Activated T-cell treated with anti-CD3 and anti-CD28 coated beads, Interleukin-2, amount 50 U/mL, for 72 hours (primary cell): ENCODE measurements around the gene RNF126. TPM values are rescaled to one million over a fixed set of nuclear protein-coding genes. Genes with fewer than 3 reads are reported as not detected.

Source experiments
- ATAC-seq, 2 donors: fragments of 150-1000 bp; cut with Tn5 transposase; replicated peaks in 1 of 2; 2 replicates each; pipeline ENCODE4 v1.10.0; 2021; ENCODE audit warnings: moderate library complexity in 2 of 2, mild to moderate bottlenecking in 1 of 2
- DNase-seq, 2 donors: peaks; one replicate each; pipeline ENCODE4 v3.0.0; 2021 to 2022; ENCODE audit warnings: mixed read lengths in 1 of 2
- H3K27ac Mint-ChIP-seq: one replicate; pipeline ENCODE4 v1.8.0; 2022; ENCODE audit warnings: mild to moderate bottlenecking, moderate library complexity, mixed read lengths
- H3K27me3 Mint-ChIP-seq: one replicate; pipeline ENCODE4 v1.8.0; 2022; ENCODE audit warnings: low read depth, mixed read lengths
- H3K36me3 Mint-ChIP-seq, 2 donors: one replicate each; pipeline ENCODE4 v1.8.0; 2022; ENCODE audit warnings: mixed read lengths in 2 of 2, mild to moderate bottlenecking in 1 of 2; ENCODE audit not compliant: insufficient read depth in 2 of 2
- H3K4me1 Mint-ChIP-seq: one replicate; pipeline ENCODE4 v1.8.0; 2022; ENCODE audit warnings: low read depth, mixed read lengths
- H3K4me3 Mint-ChIP-seq, 2 donors: one replicate each; pipeline ENCODE4 v1.8.0; 2022; ENCODE audit warnings: mild to moderate bottlenecking in 2 of 2, mixed read lengths in 2 of 2, moderate library complexity in 2 of 2
- H3K9me3 Mint-ChIP-seq, 2 donors: one replicate each; pipeline ENCODE4 v1.8.0; 2022; ENCODE audit warnings: mixed read lengths in 2 of 2
- total RNA-seq, 2 donors: library from RNA; stranded (reverse); gene quantifications; one replicate each; pipeline ENCODE4 v1.2.3, GENCODE V29; 2022

The RNF126 gene
- total RNA-seq, 2 donors from 2014 or later = 72.8 to 91.8 TPM

GRCh38 chr19:663682-664117 lies 686 bp upstream of the RNF126 start:
- no peaks in the 10 kb centered on the region for H3K9me3 Mint-ChIP-seq
- H3K27ac Mint-ChIP-seq = peak overlapping the region; percentile 58
- peak overlapping the region; percentile 84 to 92 for H3K4me3 Mint-ChIP-seq
- H3K27me3 Mint-ChIP-seq = no peaks in the 10 kb centered on the region
- no peak for DNase-seq
- peaks cover 0 to 6% of the 10 kb centered on the region in 2 donors for H3K36me3 Mint-ChIP-seq
- peaks cover 43% of the 10 kb centered on the region for H3K4me1 Mint-ChIP-seq
- no peak for ATAC-seq

GRCh38 chr19:662207-662961 lies 630 bp downstream of the RNF126 start:
- Mint-ChIP-seq H3K4me3 (peak overlapping the region; percentile 97 to 98), H3K27me3 (no peaks in the 10 kb centered on the region), H3K36me3 (peaks cover 0 to 6% of the 10 kb centered on the region in 2 donors), H3K9me3 (no peaks in the 10 kb centered on the region), H3K27ac (peak overlapping the region; percentile 94), H3K4me1 (peaks cover 47% of the 10 kb centered on the region)
- ATAC-seq (peak; percentile 36 to 41), DNase-seq (peak; percentile 71 to 79)

DNA sequence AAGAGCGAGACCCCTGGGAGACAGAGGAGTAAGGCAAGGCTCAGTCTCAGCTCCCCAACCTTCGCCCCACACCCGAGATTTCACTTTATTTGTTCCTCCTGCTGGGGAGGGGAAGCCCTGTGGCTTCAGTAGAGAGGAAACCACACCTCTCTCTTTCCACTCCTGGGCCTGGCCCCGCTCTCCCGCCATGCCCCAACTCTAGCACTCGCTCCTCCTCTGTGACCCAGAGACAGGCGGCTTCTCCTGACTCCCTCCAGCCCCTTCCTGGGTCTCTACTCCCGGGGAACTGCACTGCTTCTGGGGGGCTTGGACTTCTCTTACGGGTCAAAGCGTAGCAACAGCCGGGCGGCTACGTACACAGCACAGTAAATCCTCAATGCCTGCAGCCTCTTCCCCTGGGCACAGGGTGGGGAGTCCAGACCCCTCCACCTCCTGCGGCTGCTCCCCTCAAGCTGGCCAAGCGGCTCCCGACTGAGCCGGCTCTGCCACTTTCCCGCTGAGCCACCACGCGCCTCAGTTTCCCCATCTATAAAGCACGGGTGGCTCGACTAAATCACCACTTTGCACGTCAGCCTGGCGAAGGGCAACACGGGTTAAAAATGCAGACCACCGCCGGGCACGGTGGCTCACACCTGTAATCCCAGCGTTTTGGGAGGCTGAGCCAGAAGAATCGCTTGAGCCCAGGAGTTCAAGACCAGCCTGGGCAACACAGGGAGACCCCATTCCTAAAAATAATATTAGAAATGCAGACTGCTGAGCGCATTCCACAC lies 1.4 kb downstream of the RNF126 start:
- Mint-ChIP-seq H3K36me3 (peaks cover 0 to 8% of the 10 kb centered on the region in 2 donors), H3K9me3 (no peaks in the 10 kb centered on the region), H3K4me3 (peak overlapping the region; percentile 97 to 98), H3K4me1 (peaks cover 48% of the 10 kb centered on the region), H3K27ac (peak overlapping the region; percentile 94), H3K27me3 (no peaks in the 10 kb centered on the region)
- DNase-seq (peak; percentile 60 to 72), ATAC-seq (peak; percentile 43 to 54)

DNA sequence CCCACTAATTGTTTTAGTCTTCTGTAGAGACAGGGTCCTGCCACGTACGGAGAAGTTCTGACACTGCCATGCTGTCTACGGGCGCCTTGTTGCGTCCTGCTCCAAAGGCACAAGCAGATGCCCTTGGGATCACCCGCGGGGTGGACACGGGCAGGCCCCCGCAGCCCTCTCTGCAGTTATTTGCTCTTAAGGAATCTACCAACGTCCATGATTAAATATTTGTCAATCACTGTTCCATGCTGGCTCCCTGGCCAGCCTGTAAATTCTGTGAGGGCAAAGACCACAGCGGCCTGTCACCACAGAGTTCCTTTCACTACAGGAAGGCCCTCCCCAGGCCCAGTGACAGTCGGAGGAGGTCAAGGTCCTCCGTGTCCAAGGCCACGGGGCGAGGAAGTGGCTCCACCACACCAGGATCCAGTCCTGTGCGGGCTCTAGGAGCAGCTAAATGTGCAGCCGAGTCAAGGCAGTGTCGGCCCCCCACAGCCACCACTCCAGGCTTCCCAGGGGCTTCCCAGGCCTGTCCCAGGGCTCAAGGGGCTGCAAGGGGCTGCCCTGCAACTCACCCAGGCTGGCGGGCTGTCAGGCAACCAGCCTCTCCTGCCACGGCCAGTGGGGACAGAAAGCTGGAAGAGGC lies 2.1 kb downstream of the RNF126 start:
- peak overlapping the region; percentile 94 for H3K27ac Mint-ChIP-seq
- H3K4me1 Mint-ChIP-seq = peaks cover 55% of the 10 kb centered on the region
- no peaks in the 10 kb centered on the region for H3K27me3 Mint-ChIP-seq
- DNase-seq (peak in 1 of 2 donors; percentile 15), ATAC-seq (peak in 1 of 2 donors; percentile 1)
- H3K9me3 Mint-ChIP-seq = no peaks in the 10 kb centered on the region
- peak overlapping the region; percentile 97 to 98 for H3K4me3 Mint-ChIP-seq
- peaks cover 0 to 10% of the 10 kb centered on the region in 2 donors for H3K36me3 Mint-ChIP-seq

DNA sequence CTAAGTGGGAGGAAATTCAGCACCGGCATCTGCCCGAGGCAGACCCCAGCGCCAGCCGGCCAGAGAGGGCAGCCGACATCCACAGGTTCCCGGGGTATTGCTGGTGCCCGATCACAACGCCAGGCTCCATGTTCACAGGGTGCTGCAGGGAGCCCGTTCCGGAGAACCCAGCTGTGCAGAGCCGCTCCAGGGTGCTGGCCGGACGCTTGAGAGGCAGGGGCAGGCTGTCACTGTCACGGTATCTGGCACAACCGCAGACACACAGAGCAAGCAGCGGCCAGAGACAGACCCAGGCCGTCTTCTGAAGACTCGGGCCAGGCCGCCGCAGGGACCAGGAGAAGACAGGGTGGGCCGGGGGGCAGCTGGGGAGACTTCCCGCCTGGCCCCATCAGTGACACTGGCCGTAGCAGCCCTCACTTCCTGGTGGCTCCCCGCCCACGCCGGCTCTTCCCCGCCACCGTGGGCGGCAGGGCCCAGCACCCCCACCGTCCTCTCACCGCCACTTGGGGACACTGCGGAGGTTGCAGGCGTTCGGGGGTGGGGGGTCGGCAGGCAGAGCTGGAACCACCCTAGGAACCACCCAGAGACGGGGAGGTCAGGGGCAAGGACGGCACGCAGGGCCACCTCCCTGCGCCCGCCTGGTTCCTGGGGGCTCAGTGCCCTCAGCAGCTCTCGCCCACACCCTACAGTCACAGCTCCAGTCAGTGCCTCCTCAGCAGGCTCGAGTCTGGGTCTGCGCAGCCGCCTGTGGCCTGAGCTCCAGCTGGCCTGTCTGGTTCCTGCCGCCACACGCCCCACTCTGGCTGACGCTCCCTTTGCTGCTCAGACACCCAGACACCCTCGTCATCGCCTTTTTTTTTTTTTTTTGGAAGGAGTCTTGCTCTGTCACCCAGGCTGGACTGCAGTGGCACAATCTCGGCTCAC lies 3.8 kb downstream of the RNF126 start:
- H3K27me3 Mint-ChIP-seq = no peaks in the 10 kb centered on the region
- ATAC-seq (peak in 1 of 2 donors; percentile 8), DNase-seq (no peak)
- H3K36me3 Mint-ChIP-seq = peaks cover 0 to 12% of the 10 kb centered on the region in 2 donors
- peak overlapping the region; percentile 97 to 98 for H3K4me3 Mint-ChIP-seq
- H3K27ac Mint-ChIP-seq = peak overlapping the region; percentile 89
- H3K4me1 Mint-ChIP-seq = peaks cover 56% of the 10 kb centered on the region
- H3K9me3 Mint-ChIP-seq = no peaks in the 10 kb centered on the region

DNA sequence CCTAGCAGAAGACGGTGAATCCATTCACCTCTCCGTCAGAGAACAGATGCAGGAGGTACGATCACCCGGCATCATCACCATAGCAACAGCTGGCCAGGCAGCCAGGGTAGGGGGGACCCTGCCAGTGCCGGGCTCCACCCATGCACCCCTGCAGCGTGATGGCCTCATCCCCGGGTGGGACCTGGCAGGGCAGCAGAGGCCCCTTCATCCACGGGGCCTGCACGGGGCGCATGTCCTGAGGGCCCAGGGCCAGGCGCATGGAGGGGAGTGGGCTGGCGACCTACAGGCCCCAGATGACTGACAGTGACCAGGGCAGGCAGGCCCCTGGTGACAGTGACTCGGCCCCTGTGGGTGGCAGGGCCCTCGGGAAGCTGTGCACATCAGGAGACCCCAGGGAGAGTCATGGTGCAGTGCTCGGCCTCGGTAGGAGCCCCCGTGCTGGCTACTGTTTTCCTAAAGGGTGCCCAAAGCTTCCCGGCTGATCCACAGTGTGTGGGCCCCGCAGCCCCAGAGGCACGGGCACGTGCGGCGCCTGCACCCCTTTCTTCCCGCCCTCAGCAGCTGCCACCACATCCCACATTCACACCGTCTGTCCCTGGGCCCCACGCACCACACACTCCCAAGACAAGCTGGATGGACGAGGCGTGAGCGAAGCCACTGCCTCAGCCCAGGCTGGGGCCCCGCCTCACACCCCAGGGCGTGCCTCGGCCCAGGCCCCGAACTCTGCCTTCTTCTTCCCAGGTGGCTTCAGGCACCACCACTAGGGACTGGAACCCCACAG lies 4.8 kb downstream of the RNF126 start:
- DNase-seq (no peak), ATAC-seq (no peak)
- H3K4me1 Mint-ChIP-seq = peaks cover 47% of the 10 kb centered on the region
- H3K4me3 Mint-ChIP-seq = peak overlapping the region in 1 of 2 donors; percentile 36
- no peaks in the 10 kb centered on the region for H3K9me3 Mint-ChIP-seq
- no peak overlapping the region for H3K27ac Mint-ChIP-seq
- no peaks in the 10 kb centered on the region for H3K27me3 Mint-ChIP-seq
- H3K36me3 Mint-ChIP-seq = peaks cover 0 to 12% of the 10 kb centered on the region in 2 donors

- Mint-ChIP-seq H3K4me3 (no peak overlapping the region), H3K27ac (no peak overlapping the region), H3K27me3 (no peaks in the 10 kb centered on the region), H3K9me3 (no peaks in the 10 kb centered on the region), H3K4me1 (peaks cover 47% of the 10 kb centered on the region), H3K36me3 (peaks cover 0 to 14% of the 10 kb centered on the region in 2 donors)
- ATAC-seq (no peak), DNase-seq (no peak)
Measured at GRCh38 chr19:657611-658010, 5.4 kb downstream of the RNF126 start.

DNA sequence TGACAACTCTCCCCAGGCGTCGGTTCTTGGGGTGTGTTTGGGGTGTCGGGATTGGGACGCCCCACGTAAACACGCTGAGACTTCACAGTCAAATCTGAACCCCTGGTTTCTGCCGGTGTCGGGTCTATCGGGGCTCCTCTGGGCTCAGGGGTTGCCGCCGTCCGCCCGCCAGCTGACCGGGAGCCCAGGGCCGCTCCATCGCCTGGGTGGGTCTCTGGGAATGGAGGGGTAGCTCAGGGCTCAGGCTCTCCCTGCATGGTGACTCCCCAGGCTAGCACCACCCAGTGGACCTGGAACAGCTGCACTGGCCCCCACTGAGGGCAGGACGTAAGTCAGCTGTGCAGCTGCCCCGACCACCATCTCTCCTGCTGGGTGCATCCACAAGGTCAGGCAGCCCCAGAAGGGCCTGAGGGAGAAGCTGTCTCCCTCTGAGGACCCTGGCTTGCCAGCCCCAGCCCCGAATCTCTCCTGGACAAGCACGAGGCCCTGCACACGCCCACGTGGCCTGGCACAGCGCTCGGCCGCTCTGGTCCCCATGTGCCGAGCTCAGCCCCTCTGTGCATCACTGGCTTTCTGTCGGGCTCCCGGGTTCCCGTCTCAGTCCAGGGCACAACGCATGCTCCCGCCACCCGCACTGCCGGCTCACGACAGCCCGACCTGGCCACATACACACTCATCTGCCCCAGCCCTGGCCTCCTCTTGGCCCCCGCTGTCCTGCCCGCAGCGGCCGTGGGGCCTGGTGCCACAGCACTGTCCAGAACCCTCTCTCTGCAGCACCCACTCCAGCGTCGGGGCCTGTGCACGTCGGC lies 6.1 kb downstream of the RNF126 start:
- Mint-ChIP-seq H3K4me3 (no peak overlapping the region), H3K27me3 (no peaks in the 10 kb centered on the region), H3K4me1 (peaks cover 47% of the 10 kb centered on the region), H3K9me3 (no peaks in the 10 kb centered on the region), H3K36me3 (peaks cover 0 to 12% of the 10 kb centered on the region in 2 donors), H3K27ac (no peak overlapping the region)
- DNase-seq = no peak
- ATAC-seq = no peak

- H3K9me3 Mint-ChIP-seq = no peaks in the 10 kb centered on the region
- no peaks in the 10 kb centered on the region for H3K27me3 Mint-ChIP-seq
- ATAC-seq (no peak), DNase-seq (no peak)
- H3K36me3 Mint-ChIP-seq = peaks cover 0 to 11% of the 10 kb centered on the region in 2 donors
- H3K4me1 Mint-ChIP-seq = peaks cover 38% of the 10 kb centered on the region
- no peak overlapping the region for H3K27ac Mint-ChIP-seq
- H3K4me3 Mint-ChIP-seq = no peak overlapping the region
Measured at GRCh38 chr19:655691-656090, 7.3 kb downstream of the RNF126 start.

DNA sequence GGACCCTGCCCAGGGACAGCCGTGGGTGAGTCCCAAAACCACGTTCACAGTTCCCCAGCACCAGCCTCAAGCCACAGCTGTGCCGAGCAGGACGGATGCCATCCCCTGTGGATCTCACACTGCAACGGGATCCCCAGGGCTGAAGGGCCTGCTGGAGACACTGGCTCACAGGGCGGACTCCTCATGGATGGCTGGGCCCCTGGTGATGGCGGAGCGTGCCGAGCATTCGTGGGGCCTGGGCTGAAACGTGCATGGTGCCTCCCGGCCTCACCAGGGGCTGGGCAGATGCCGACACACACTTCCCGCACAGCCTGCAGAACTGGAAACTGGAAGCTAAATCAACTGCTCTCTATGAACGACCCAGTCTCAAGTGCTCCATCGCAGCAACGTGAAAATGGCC lies 9.6 kb downstream of the RNF126 start:
- H3K4me3 Mint-ChIP-seq = no peak overlapping the region
- no peaks in the 10 kb centered on the region for H3K9me3 Mint-ChIP-seq
- ATAC-seq (no peak), DNase-seq (no peak)
- peaks cover 24% of the 10 kb centered on the region for H3K4me1 Mint-ChIP-seq
- no peaks in the 10 kb centered on the region for H3K27me3 Mint-ChIP-seq
- peaks cover 0 to 8% of the 10 kb centered on the region in 2 donors for H3K36me3 Mint-ChIP-seq
- no peak overlapping the region for H3K27ac Mint-ChIP-seq
